ENCODE data around the gene NTPCR. TPM values are rescaled to one million over a fixed set of nuclear protein-coding genes. Genes with fewer than 3 reads are reported as not detected.

Gene NTPCR
- total RNA-seq, 1 donor from 2014 or later: 51.0 TPM

DNA sequence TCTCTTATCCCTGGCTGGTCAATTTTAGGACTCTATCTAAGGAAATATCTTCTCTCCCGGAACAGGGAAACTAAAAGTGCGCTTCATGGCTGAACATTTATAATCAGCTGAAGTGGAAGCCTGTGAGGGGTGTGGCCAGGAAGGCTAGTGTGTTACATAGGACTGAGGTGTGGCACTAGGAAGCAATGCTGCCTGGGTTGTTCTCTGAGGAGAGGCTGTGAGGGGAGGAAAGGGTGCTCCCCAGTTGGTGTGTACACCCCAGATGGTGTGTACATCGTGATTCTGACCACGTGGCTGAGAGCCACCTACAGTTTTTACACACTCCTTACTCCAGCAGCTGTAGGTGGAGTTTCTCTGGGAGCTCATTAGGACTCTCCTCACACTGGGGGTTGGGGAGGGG lies 16.3 kb downstream of the NTPCR start:
- Histone ChIP-seq H3K4me3 (ENCODE audit: low read depth, low read length) (no peak overlapping the region), H3K36me3 (ENCODE audit: control insufficient read depth, insufficient read depth, low read length) (peaks cover 2% of the 10 kb centered on the region), H3K27me3 (ENCODE audit: control insufficient read depth, insufficient read depth, low read length) (no peaks in the 10 kb centered on the region)
- TF ChIP-seq, protein P1, sequence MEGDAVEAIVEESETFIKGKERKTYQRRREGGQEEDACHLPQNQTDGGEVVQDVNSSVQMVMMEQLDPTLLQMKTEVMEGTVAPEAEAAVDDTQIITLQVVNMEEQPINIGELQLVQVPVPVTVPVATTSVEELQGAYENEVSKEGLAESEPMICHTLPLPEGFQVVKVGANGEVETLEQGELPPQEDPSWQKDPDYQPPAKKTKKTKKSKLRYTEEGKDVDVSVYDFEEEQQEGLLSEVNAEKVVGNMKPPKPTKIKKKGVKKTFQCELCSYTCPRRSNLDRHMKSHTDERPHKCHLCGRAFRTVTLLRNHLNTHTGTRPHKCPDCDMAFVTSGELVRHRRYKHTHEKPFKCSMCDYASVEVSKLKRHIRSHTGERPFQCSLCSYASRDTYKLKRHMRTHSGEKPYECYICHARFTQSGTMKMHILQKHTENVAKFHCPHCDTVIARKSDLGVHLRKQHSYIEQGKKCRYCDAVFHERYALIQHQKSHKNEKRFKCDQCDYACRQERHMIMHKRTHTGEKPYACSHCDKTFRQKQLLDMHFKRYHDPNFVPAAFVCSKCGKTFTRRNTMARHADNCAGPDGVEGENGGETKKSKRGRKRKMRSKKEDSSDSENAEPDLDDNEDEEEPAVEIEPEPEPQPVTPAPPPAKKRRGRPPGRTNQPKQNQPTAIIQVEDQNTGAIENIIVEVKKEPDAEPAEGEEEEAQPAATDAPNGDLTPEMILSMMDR (IDR thresholded peaks at IDR 0.05; ENCODE audit: insufficient read depth, low read length, poor library complexity, severe bottlenecking): no peak
- no peak for DNase-seq (ENCODE audit: low read depth)

DNA sequence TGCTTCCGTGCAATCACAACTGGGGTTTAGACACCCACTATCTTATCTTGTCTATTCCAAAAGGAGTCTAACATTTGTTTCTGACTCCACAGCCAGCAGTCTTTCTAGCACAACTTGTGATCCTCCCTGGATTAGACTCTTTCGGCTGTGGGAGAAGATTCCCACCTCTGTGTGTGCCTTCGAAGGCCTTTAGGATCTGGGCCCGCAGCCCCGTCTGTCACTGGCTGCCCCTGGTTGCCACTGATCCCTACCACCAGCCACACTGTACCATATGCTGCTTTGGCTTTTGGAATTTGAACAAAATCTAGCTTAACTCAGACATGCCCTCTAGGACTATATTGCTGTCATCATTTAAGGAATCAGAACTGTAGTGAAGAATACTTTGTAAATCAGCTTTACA lies 18.0 kb downstream of the NTPCR start:
- DNase-seq (ENCODE audit: low read depth): no peak
- no peak overlapping the region for H3K4me3 ChIP-seq (ENCODE audit: low read depth, low read length)
- H3K27me3 ChIP-seq (ENCODE audit: control insufficient read depth, insufficient read depth, low read length): no peaks in the 10 kb centered on the region
- H3K36me3 ChIP-seq (ENCODE audit: control insufficient read depth, insufficient read depth, low read length): peaks cover 2% of the 10 kb centered on the region
- TF ChIP-seq, protein P1 (IDR thresholded peaks at IDR 0.05; ENCODE audit: insufficient read depth, low read length, poor library complexity, severe bottlenecking): no peak

DNA sequence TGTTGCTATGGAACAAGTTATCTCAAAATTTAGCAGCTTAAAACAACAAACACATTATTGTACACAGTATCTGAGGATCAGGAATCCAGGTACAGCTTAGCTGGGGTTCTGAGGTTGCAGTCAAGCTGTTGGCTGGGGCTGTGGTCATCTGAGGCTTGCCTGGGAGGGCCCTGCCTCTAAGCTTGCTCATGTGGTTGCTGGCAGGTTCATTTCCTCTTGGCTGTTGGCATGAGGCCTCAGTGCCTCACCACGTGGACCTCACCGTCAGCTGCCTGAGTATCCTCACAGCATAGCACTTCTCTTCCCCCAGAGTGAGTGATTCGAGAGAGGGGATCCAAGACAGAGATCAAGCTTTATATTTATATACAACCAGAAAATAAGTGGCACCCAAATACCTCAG lies 18.6 kb downstream of the NTPCR start:
- no peaks in the 10 kb centered on the region for H3K27me3 ChIP-seq (ENCODE audit: control insufficient read depth, insufficient read depth, low read length)
- H3K4me3 ChIP-seq (ENCODE audit: low read depth, low read length): no peak overlapping the region
- DNase-seq (ENCODE audit: low read depth): no peak
- TF ChIP-seq, protein P1 (IDR thresholded peaks at IDR 0.05; ENCODE audit: insufficient read depth, low read length, poor library complexity, severe bottlenecking): no peak
- H3K36me3 ChIP-seq (ENCODE audit: control insufficient read depth, insufficient read depth, low read length): peaks cover 2% of the 10 kb centered on the region

DNA sequence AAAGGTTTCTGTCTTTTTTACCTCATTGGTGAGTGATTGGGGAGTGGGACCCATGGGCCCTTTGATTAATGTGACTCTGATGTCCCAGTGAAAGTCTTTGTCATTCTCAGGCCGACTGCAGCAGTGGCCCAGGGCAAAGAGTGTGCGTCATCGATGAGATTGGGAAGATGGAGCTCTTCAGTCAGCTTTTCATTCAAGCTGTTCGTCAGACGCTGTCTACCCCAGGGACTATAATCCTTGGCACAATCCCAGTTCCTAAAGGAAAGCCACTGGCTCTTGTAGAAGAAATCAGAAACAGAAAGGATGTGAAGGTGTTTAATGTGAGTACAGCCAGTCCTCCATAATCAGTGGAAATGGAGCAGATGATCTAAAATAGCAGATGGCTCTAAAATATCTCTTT lies 19.4 kb downstream of the NTPCR start:
- DNase-seq (ENCODE audit: low read depth): no peak
- Histone ChIP-seq H3K27me3 (ENCODE audit: control insufficient read depth, insufficient read depth, low read length) (no peaks in the 10 kb centered on the region), H3K36me3 (ENCODE audit: control insufficient read depth, insufficient read depth, low read length) (peaks cover 2% of the 10 kb centered on the region), H3K4me3 (ENCODE audit: low read depth, low read length) (no peak overlapping the region)
- TF ChIP-seq, protein P1 (IDR thresholded peaks at IDR 0.05; ENCODE audit: insufficient read depth, low read length, poor library complexity, severe bottlenecking): no peak

DNA sequence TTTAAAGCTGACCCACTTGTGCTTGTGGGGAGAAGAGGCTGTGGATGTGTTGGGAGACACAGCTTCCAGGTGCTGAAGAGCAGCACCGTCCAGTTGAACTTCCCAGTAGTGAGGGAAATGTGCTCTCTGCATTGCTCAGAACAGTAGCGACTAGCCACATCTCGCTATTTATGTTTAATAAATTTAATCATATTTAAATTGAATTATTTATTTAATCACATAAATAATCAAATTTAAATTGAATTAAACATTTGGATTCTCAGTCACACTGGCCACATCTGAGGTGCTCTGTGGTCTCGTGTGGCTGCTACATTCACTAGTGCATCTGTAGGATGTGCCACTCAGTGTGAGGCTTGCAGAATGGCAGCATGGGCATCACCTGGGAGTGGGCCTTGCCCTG lies 20.1 kb downstream of the NTPCR start:
- Histone ChIP-seq H3K36me3 (ENCODE audit: control insufficient read depth, insufficient read depth, low read length) (peaks cover 2% of the 10 kb centered on the region), H3K4me3 (ENCODE audit: low read depth, low read length) (no peak overlapping the region), H3K27me3 (ENCODE audit: control insufficient read depth, insufficient read depth, low read length) (no peaks in the 10 kb centered on the region)
- TF ChIP-seq, protein P1 (IDR thresholded peaks at IDR 0.05; ENCODE audit: insufficient read depth, low read length, poor library complexity, severe bottlenecking): no peak
- DNase-seq (ENCODE audit: low read depth): no peak
